Measurements from ENCODE around the gene MYLK. TPM values are rescaled to one million over a fixed set of nuclear protein-coding genes. Genes with fewer than 3 reads are reported as not detected.
A peak's percentile ranks its signal among the peaks of the same experiment; 100 is the strongest.

The MYLK gene
- total and polyA plus RNA-seq, 2 of the 4 experiments (the other 2 are of a cell fraction), result 299 to 484 TPM

- Histone ChIP-seq H3K18ac (ENCODE audit: low read depth, low read length) (no peak overlapping the region), H2AK5ac (ENCODE audit: low read depth, low read length) (peak overlapping the region; percentile 100; the same call in 1 of the 2 replicates), H2BK20ac (ENCODE audit: low read depth, low read length) (peak overlapping the region; percentile 72; the same call in 1 of the 2 replicates), H2BK120ac (ENCODE audit: low read depth, low read length) (peak overlapping the region; percentile 96), H4K8ac (ENCODE audit: low read depth in 2 of 2, low read length in 2 of 2) (0 out of 4 replicates have a peak overlapping the region, but pooled peaks of 1 of the 2 experiments have one; percentile 96), H4K20me1 (ENCODE audit: insufficient read depth, low read length) (0 out of 2 replicates have a peak, but pooled peaks cover 3% of the 10 kb centered on the region), H3K27ac (ENCODE audit: insufficient read depth, low read length) (no peak overlapping the region), H3K23ac (ENCODE audit: low read depth, low read length) (peak overlapping the region; percentile 80; the same call in 1 of the 2 replicates), H2AFZ (replicated peaks; ENCODE audit: low read length, poor library complexity) (no peak overlapping the region), H3K9me3 (ENCODE audit: control insufficient read depth, insufficient read depth, low read length) (no peaks in the 10 kb centered on the region), H3K36me3 (ENCODE audit: control insufficient read depth, insufficient read depth, low read length) (peaks cover 74% of the 10 kb centered on the region), H2BK15ac (ENCODE audit: low read depth, low read length) (peak overlapping the region; percentile 90; the same call in 1 of the 3 replicates), H3K14ac (replicated peaks; ENCODE audit: low read depth, low read length) (peak overlapping the region; percentile 97), H2BK5ac (ENCODE audit: low read depth, low read length, poor library complexity, severe bottlenecking) (peak overlapping the region; percentile 85), H3K56ac (ENCODE audit: extremely low read depth, insufficient read depth, low read length) (no peak overlapping the region), H4K5ac (ENCODE audit: low read depth, low read length) (no peak overlapping the region), H2AK9ac (replicated peaks; ENCODE audit: low read depth, low read length, poor library complexity) (peak overlapping the region; percentile 66), H3K79me1 (ENCODE audit: low read depth in 1 of 2, low read length in 2 of 2) (peaks cover 2 to 78% of the 10 kb centered on the region in 2 experiments), H4K91ac (ENCODE audit: insufficient read depth, low read depth, low read length) (peak overlapping the region; percentile 97; the same call in 1 of the 2 replicates), H3K4ac (ENCODE audit: low read depth, low read length) (no peak overlapping the region; the same call in 1 of the 2 replicates), H3K4me1 (ENCODE audit: control insufficient read depth, insufficient read depth, low read length) (peaks cover 37% of the 10 kb centered on the region), H3K4me3 (ENCODE audit: insufficient read depth, low read depth, low read length) (no peak overlapping the region), H3K9ac (ENCODE audit: low read depth, low read length) (no peak overlapping the region), H3K27me3 (ENCODE audit: control insufficient read depth, insufficient read depth, low read length) (no peaks in the 10 kb centered on the region), H3K4me2 (ENCODE audit: low read depth, low read length) (no peak overlapping the region), H3K9me1 (ENCODE audit: insufficient read depth, low read length) (peaks cover 44% of the 10 kb centered on the region)
- in situ Hi-C loops (cut with MboI; ENCODE audit: low sequenced_read_pairs) (no loop called here), intact Hi-C loops (cut with micrococcal nuclease) (no loop called here), dilution Hi-C loops (cut with HindIII; ENCODE audit: low sequenced_read_pairs, unreplicated experiment) (no loop called here)
- ChIA-PET POLR2A (ENCODE audit: unreplicated experiment) (no interaction called here), CTCF (interaction anchor here (0.9 kb wide), 1 partner anchor 38 kb away, joined by 5 read pairs; no protein-coding TSS in a partner anchor)
- ATAC-seq (ENCODE audit: low read depth) (no peak), DNase-seq (no peak)
- no CpG with 5 or more reads among the region's 3 CpGs for WGBS, 2 experiments (ENCODE audit: extremely low coverage in 2 of 2, insufficient read length in 1 of 2)
- TF ChIP-seq MAFK (IDR thresholded peaks at IDR 0.05; ENCODE audit: low read depth, low read length) (no peak), RAD21 (IDR thresholded peaks at IDR 0.05; ENCODE audit: low read length) (no peak), RCOR1 (IDR thresholded peaks at IDR 0.05; ENCODE audit: insufficient replicate concordance, low read length) (no peak), USF2 (IDR thresholded peaks at IDR 0.05; ENCODE audit: low read depth, low read length) (no peak), CEBPB (IDR thresholded peaks at IDR 0.05; ENCODE audit: low read depth, low read length) (no peak), POLR2A (IDR thresholded peaks at IDR 0.05; ENCODE audit: low read depth, low read length) (no peak), CTCF (conservative IDR thresholded peaks at IDR 0.05; ENCODE audit: low read depth, low read length) (no peak), MAZ (IDR thresholded peaks at IDR 0.05; ENCODE audit: borderline replicate concordance, low read depth, low read length) (no peak), BHLHE40 (IDR thresholded peaks at IDR 0.05; ENCODE audit: low read depth, low read length) (no peak), CHD1 (IDR thresholded peaks at IDR 0.05; ENCODE audit: low read depth, low read length) (no peak)
- no TSS peak for BruUV-seq (replicated peaks)
Measured at GRCh38 chr3:123689831-123690230, 194.3 kb downstream of the MYLK start.

Data from IMR-90 (cell line).